AG04449 (cell line): Measurements from ENCODE around the gene RAB20.

Source experiments
- CTCF ChIA-PET: fragments of 350-600 bp; formaldehyde crosslinking; extraction: SDS; loops from one replicate; lab custom pipeline; 2021; ENCODE audit warnings: antibody characterized with exemption; lab: Yijun Ruan, JAX
- POLR2A ChIA-PET: fragments of 400-600, 350-600 bp; formaldehyde crosslinking; extraction: SDS; loops from one replicate; lab custom pipeline; 2020; ENCODE audit warnings: antibody characterized with exemption, inconsistent platforms; lab: Yijun Ruan, JAX
- DNase-seq: peaks from one replicate; pipeline ENCODE4 v3.0.0-alpha.2; 2010; ENCODE audit warnings: low read depth, low spot score
- H3K4me3 ChIP-seq: 2 replicates; pipeline ENCODE4 v1.5.1; 2011; ENCODE audit warnings: low read depth, mild to moderate bottlenecking, control low read depth, low read length
- TF ChIP-seq, protein P1 (sequence below): IDR thresholded peaks from one replicate; pipeline ENCODE4 v1.5.1; 2011; ENCODE audit warnings: mild to moderate bottlenecking, moderate library complexity, low read length, control low read depth, inconsistent platforms; ENCODE audit not compliant: insufficient read depth; ENCODE audit errors: missing control alignments

The RAB20 gene

GRCh38 chr13:110506859-110507566, 54.5 kb downstream of the RAB20 start:
- TF ChIP-seq, protein P1, sequence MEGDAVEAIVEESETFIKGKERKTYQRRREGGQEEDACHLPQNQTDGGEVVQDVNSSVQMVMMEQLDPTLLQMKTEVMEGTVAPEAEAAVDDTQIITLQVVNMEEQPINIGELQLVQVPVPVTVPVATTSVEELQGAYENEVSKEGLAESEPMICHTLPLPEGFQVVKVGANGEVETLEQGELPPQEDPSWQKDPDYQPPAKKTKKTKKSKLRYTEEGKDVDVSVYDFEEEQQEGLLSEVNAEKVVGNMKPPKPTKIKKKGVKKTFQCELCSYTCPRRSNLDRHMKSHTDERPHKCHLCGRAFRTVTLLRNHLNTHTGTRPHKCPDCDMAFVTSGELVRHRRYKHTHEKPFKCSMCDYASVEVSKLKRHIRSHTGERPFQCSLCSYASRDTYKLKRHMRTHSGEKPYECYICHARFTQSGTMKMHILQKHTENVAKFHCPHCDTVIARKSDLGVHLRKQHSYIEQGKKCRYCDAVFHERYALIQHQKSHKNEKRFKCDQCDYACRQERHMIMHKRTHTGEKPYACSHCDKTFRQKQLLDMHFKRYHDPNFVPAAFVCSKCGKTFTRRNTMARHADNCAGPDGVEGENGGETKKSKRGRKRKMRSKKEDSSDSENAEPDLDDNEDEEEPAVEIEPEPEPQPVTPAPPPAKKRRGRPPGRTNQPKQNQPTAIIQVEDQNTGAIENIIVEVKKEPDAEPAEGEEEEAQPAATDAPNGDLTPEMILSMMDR: no peak
- DNase-seq: no peak
- ChIA-PET POLR2A (no interaction called here), CTCF (interaction anchor here (1.2 kb wide), 1 partner anchor 10 kb away, joined by 3 read pairs; no protein-coding TSS in a partner anchor)
- no peak overlapping the region for H3K4me3 ChIP-seq

DNA sequence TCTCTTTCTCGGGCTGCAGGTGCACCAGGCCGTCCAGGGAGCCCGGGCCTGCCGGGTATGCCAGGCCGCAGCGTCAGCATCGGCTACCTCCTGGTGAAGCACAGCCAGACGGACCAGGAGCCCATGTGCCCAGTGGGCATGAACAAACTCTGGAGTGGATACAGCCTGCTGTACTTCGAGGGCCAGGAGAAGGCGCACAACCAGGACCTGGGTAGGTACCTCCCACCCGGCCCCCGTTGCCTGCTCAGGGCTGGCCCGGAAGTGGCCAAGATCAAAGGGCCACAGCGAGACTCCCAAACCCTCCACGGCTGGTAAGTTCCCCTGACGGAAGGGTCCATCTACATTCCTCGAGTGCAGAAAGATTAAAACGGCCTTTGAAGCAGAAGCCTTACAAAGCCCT, 55.1 kb downstream of the RAB20 start:
- CTCF ChIA-PET: no interaction called here
- H3K4me3 ChIP-seq: no peak overlapping the region
- POLR2A ChIA-PET: no interaction called here
- TF ChIP-seq, protein P1: no peak
- DNase-seq: no peak

- no peak overlapping the region for H3K4me3 ChIP-seq
- TF ChIP-seq, protein P1: no peak
- no peak for DNase-seq
- ChIA-PET CTCF (no interaction called here), POLR2A (no interaction called here)
Measured at GRCh38 chr13:110505594-110505993, 55.9 kb downstream of the RAB20 start.

DNA sequence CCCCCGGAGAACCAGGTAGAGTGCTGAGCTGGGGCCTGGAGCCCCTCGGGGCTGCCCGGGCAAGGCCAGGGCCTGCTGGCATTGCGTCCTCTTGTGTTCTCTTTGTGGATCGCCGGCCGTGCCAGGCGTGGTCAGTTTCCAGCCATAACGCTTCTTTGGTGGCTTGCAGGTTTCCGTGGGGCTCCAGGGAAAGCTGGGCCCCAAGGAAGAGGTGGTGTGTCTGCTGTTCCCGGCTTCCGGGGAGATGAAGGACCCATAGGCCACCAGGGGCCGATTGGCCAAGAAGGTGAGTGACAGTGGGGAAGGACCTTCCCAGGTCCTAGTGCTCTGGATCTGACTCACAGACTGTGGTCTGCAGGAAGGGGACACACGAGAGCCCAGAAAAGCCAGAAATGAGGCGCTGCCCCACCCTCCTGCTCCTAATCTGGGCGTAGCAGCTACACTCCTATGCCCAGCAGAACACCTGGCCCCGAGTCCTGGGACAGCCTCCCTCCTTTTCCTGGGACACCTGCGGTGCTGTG, 57.5 kb downstream of the RAB20 start:
- POLR2A ChIA-PET: interaction anchor here (0.9 kb wide), 1 partner anchor 209 kb away, joined by 3 read pairs; no protein-coding TSS in a partner anchor
- TF ChIP-seq, protein P1: no peak
- CTCF ChIA-PET: no interaction called here
- no peak overlapping the region for H3K4me3 ChIP-seq
- no peak for DNase-seq

GRCh38 chr13:110503037-110503901, 58.3 kb downstream of the RAB20 start:
- TF ChIP-seq, protein P1: no peak
- ChIA-PET CTCF (no interaction called here), POLR2A (interaction anchor here (0.9 kb wide), 1 partner anchor 209 kb away, joined by 3 read pairs; no protein-coding TSS in a partner anchor)
- DNase-seq: no peak
- H3K4me3 ChIP-seq: no peak overlapping the region

GRCh38 chr13:110501188-110501587, 60.3 kb downstream of the RAB20 start:
- ChIA-PET POLR2A (no interaction called here), CTCF (no interaction called here)
- TF ChIP-seq, protein P1: no peak
- no peak for DNase-seq
- H3K4me3 ChIP-seq: no peak overlapping the region
